HG03354 (cell line): Measurements from ENCODE around the gene LPIN1.
A peak's percentile ranks its signal among the peaks of the same experiment; 100 is the strongest.
"Not testable (repeated sequence)": the region's sequence is repeated elsewhere in the genome, so short reads cannot be mapped to it uniquely, and the experiment has no call there.

Experiments
- ATAC-seq: cut with Tn5 transposase; IDR thresholded peaks from one replicate; pipeline ENCODE4 v1.9.1; 2021; ENCODE audit warnings: mild to moderate bottlenecking; ENCODE audit not compliant: unreplicated experiment, poor library complexity, severe bottlenecking

Gene LPIN1

DNA sequence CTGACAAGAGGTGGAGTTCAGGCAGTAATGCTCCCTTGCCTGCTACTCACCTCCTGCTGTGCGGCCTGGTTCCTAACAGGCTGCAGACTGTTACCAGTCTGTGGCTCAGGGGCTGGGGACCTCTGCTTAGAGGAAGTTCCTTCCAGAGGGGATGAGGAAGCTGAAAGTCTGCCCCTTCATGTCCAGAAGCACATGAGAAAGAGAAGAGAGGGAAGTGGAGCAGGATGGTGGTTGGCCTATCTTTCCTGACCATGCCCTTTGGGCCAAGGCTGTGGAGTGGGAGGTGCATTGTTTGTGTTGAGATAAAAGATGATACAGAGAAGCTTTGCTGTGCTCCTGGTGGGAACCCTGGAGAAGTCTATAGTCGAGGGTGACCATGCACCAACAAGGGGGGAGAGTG lies 112.5 kb downstream of the LPIN1 start:
- ATAC-seq, result no peak

- ATAC-seq, result not testable (repeated sequence)
Observed at GRCh38 chr2:11859975-11860374, 113.5 kb downstream of the LPIN1 start.

DNA sequence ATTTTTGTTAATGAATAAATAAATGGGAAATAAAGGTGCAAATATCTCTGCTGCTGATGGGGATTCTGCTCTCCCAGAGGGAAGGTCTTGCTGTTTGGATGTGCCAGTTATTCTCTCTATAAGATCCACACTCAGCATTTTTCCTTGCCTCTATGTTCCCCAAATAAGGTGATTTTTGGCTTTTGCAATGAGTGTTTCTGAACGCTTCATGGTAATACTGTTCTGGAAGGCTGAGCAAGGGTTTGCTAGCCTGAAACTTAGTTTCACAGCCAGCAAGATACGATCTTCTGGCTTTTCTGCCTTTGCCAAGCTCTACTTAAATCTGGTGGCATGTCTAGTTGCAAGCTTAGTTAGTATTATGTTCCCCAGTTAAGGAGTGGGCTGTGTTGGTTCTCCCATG lies 114.6 kb downstream of the LPIN1 start:
- peak; percentile 42 for ATAC-seq

DNA sequence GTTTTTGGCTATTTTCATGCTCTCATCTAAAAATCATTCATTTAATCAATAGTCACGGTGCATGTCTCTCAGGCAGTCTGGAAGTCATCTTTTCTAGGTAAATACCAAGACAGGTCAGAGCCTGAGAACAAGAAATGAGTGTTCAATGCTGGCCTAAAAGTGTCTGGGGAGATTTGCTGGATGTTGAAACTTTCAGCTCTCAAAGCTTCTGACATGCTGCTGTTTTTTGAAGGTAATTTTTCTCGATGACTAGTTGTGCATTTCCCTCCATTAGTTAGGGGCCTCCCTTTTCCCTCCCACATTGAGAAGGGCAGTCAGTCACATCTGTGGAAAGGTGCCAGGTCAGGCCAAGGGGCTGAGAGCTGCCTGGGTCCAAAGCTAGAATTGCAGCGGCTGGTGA lies 115.6 kb downstream of the LPIN1 start:
- peak; percentile 22 for ATAC-seq

- peak; percentile 45 for ATAC-seq
Observed at GRCh38 chr2:11863103-11863502, 116.7 kb downstream of the LPIN1 start.

GRCh38 chr2:11863513-11864328 lies 117.3 kb downstream of the LPIN1 start:
- ATAC-seq, result peak; percentile 59

DNA sequence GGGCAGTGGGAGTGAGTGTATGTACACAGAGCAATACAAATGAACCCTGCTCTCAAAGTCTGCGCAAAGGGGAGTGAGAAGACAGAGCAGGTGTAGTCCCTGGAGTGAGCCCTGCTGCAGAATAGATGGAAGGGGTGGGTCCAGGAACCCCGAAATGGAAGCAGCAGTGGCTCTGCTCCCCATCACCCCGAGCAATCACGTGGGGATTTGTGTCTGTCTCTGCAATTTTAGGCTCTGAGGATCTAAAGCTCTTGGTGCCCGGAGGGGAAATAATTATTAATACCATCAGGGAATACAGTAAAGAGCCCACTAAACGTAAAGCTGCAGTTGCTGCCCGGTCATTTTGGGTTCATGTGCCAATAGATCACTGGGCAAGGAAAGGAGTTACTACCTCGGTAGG lies 118.3 kb downstream of the LPIN1 start:
- no peak for ATAC-seq

DNA sequence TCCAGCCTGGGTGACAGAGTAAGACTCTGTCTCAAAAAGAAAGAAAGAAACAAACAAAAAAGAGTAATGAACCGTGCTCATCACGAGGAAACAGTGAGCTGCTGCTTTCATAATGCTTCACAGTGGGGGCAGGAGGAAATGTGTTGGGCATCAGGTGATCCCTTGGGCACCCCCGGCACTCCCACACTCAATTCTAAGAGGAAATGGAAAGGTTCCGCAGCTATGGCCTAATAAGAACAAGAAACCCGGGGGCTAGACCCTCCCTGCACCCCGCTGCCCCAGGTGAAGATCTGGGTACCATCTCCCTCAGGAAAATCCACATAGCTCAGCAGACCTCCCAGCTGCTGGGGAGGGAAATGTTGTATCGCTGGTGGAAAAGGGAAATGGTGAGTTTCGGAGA lies 118.9 kb downstream of the LPIN1 start:
- peak; percentile 25 for ATAC-seq

GRCh38 chr2:11865805-11866204 lies 119.4 kb downstream of the LPIN1 start:
- ATAC-seq, result no peak

GRCh38 chr2:11866358-11867335 lies 120.2 kb downstream of the LPIN1 start:
- ATAC-seq, result peak; percentile 34

DNA sequence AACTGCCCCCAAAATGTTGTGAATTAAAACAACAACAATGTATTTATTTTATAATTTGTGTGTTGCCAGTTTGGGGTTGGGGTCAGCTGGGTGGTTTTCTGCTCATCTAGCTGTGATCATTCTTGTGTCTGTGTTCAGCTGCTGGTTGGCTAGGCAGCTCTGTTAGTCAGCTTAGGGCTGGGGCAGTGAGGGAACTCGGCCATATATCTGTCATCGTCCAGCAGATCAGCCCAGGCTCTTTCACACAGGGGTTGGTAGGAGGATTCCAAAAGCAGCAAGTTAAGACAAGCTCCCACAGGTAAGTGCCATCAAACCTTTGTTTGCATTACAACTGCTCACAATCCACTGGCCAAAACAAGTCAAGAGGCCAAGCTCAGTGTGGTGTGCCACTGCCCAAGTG lies 121.5 kb downstream of the LPIN1 start:
- no peak for ATAC-seq

DNA sequence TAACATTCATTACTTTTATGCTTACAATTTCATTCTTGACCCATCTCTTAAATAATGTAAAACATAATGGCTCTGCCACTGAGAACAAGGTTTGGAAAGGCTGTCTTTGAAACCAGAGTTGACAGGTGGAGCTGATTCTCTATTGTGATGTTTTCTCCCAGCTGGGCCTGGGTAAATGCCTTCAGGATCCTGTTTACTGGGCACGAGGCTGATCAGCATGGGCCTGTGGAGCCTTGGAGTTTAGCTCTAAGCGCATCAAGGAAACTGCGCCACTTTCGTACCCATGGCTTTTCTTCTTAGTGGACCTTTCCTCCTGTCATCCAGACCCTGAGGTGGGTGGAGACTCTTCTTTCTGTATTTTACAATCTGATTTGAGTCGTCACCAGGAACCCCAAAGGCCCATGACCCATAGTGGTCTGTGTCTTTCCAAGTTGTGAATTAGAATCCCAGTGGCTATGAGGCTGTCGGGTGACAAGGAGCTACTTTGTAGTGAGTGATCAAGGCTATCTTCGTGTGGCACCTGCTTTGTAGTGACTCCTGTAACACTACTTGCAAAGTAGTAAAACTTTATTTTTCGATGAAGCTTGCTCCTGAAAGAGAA lies 123.1 kb downstream of the LPIN1 start:
- no peak for ATAC-seq

DNA sequence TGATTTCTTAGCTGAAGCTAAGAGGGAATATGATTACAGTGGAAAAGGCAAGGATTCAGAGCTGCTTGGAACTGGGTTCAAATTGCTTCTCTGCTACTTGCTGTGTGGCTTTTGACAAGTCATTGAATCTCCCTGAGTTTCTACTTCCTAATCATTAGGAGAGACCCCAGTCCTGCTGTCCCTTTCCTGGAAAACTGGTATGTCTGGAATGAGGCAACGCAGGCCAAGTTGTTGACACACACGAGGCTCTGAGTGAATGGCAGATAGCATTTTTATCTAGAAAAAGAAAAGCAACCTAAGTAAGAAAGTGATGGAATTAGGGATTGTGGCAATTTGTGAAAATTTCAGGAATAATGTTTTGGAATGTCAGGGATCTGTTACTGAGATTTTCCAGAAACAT lies 123.6 kb downstream of the LPIN1 start:
- no peak for ATAC-seq

DNA sequence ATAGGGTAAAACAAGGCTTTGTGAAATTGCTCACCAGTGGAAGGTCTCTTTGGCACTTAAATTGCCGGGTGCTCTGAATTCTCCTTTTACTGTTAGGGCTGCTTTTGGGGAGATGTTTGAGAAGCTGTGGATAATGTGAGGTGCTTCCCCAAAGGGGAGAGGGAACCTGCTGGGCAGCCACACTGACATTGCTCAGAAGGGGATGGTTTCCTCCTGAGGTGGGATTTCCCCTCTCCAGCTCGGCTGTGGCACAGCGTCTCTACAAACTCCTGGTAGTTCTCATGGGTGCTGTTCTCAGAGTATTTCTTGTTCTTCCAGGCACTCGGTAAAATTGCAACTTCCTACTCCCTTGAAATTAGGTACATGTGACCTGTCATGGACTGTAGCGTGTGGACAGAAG lies 124.2 kb downstream of the LPIN1 start:
- no peak for ATAC-seq

DNA sequence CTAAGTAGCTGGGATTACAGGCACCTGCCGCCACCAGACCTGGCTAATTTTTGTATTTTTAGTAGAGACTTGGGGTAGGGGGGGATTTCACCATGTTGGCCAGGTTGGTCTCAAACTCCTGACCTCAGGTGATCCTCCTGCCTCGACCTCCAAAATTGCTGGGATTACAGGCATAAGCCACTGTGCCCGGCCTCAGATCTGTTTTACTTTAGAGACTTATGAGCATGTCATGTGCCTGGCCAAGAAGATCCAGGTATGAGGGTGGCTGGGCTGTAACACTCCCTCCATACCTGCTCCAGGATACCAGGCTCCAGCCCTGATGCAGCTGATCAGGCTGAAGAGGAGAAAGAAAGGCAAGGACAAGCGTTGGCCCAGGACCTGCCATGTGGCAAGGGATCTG lies 125.0 kb downstream of the LPIN1 start:
- no peak for ATAC-seq

- no peak for ATAC-seq
Observed at GRCh38 chr2:11872247-11872947, 126.0 kb downstream of the LPIN1 start.

GRCh38 chr2:11872948-11873269 lies 126.5 kb downstream of the LPIN1 start:
- no peak for ATAC-seq

GRCh38 chr2:11873356-11874154 lies 127.1 kb downstream of the LPIN1 start:
- no peak for ATAC-seq

DNA sequence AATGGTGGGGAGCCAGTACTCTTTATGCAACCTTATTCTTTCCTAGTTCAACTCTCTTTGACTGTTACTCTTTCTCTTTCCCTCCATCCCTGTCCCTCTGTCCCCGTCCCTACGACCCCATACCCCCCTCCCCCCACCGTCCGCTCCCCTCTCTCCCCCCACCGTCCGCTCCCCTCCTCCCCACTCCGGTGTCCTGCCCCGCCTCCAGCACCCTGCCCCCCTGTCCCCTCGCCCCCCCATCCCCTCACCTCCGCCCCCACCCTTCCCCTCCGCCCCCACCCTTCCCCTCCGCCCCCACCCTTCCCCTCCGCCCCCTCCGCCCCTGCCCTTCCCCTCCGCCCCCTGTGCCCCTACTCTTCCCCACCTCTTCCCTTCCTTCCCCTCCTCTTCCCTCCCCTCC lies 128.4 kb downstream of the LPIN1 start:
- ATAC-seq, result no peak
